ENCODE results near the gene MFAP3L.
"Not testable (repeated sequence)": the region's sequence is repeated elsewhere in the genome, so short reads cannot be mapped to it uniquely, and the experiment has no call there.

MFAP3L gene

DNA sequence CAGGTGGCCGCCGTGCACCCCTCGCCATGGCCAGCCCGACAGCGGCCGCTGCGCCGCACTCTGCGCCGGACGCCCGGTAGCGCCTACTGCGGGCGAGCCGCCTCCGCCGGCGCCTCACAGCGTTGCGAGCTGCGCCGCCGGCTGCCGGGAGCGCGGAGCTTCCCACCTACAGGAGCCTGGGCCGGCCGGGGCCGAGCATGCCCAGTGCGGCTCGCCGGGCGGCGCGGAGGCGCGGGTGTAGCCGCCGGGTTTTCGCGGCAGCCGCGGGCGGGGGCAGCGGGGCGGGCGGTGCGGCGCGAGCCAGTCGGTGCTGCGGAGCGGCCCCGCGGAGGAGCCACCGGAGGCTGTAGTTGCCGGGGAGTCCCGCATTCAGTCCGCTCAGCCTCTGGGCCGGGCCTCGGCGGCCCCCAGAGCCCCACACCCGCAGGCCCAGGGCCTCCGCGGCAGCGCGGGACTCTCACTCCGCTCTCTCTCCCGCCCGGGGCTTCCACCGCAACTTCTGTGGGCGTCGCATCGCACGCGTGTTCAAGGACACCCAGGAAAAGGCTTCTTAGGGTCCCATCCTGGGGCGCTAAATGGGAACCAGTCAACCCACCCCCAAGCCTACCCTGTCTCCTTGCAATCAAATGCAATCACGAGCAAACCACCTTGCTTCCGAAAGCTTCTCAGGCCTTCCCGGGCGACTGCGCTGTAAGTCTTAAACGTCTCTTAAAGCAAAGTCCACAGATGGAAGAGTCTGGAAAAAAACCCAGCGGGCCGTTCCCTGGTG, at the start of gene MFAP3L:
TSS of gene MFAP3L (minus strand) at position 143 of the 769 bp plus-strand sequence. CDS start 20,518 bp downstream, outside the sequence.
- peak; percentile 40 for DNase-seq

DNA sequence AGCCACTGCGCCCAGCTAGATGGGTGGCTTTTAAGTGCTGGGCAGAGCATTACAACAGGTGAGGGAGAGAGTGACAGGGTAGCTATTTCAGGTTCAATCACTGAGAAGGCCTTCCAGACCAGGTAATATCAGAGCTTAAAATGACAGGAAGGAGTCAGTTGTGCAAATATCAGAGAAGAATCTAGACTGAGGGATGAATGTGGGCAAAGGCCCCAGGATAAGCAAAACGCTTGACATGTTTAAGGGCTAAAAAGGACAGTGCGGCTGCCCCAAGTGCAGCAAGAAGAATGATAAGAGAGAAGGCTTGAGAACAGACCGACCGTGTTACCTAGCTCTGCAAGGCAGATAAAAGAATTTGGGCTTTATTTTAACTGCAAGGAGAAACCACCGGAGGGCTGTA, 45.0 kb upstream of the MFAP3L start:
- no peak for DNase-seq

GRCh38 chr4:170068438-170069128, 42.4 kb upstream of the MFAP3L start:
- no peak for DNase-seq

- no peak for DNase-seq
These were observed 33.2 kb upstream of the MFAP3L start for GRCh38 chr4:170059421-170059820.

DNA sequence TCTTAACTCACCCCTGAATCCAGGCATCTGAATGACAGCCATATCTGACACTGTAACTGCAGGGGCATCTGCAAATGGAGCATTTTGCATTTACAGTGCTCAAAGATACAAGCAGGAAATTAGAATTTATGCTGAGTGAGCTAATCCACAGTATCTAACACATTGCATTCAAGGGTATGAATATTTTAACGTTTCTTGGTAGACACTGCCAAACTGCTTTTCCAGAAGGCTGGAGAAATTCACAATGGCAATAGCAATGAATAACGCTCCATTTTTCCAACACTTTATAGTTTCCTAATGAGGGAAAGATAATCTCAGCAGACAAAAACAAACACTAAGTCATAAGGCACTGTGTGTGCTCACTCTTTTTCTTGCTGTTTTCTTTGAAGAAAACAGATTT, 32.6 kb upstream of the MFAP3L start:
- DNase-seq, result no peak

GRCh38 chr4:170057866-170058265, 31.7 kb upstream of the MFAP3L start:
- no peak for DNase-seq

- no peak for DNase-seq
These were observed 26.7 kb upstream of the MFAP3L start for GRCh38 chr4:170052919-170053318.

- DNase-seq, result no peak
These were observed 25.2 kb upstream of the MFAP3L start for GRCh38 chr4:170051402-170051801.

GRCh38 chr4:170049766-170050165, 23.6 kb upstream of the MFAP3L start:
- DNase-seq, result no peak

DNA sequence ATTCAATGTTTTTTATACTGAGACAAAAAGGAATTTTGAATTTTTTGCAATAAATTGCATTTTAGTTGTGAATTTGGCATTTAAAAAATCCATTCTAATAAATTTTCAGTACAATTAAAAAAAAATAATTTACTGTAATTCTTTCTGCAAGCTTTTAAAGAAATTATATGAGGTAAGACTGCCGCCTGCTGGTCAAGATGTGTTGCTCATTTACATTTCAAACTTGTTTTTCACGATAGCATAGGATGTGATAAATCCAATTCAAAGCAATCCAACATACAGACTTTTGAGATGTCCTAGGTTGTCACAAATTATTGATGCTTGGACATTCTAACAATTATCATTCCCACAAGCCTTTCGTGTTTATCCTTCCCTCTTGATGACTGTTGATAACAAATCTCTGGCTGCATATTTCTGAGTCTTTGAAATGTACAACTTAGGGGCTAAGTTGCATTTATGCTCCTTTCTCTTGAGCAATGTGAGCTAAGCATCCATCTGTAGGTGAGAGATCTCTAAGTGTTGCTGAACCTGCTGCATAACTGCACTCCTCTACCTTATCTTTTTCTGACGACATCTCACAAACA, 21.7 kb upstream of the MFAP3L start:
- peak; percentile 32 for DNase-seq

DNA sequence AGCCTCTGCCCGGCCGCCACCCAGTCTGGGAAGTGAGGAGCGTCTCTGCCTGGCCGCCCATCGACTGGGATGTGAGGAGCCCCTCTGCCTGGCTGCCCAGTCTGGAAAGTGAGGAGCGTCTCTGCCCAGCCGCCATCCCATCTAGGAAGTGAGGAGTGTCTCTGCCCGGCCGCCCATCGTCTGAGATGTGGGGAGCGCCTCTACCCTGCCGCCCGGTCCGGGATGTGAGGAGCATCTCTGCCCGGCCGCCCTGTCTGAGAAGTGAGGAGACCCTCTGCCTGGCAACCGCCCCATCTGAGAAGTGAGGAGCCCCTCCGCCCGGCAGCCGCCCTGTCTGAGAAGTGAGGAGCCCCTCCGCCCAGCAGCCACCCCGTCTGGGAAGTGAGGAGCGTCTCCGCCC, 20.0 kb upstream of the MFAP3L start:
- DNase-seq, result not testable (repeated sequence)

- DNase-seq, result no peak
These were observed 14.0 kb upstream of the MFAP3L start for GRCh38 chr4:170040031-170040680.

DNA sequence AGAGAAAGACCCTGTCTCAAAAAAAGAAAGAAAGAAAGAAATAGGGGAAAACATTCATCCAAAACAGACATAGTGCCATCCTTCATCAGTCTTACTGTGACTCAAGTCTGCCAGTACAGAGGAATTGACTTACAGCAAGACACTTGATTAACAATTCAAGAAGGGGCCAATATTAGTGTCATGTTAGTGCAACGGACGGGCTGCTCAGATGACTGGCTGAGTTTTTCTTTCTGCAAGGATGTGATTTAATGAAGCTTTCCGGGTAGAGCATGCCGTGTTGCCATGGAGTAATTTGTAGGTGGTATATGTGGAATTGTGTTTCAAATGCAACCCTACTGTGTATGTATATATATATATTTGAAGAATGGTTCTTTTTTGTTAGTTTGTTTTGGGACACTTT, 12.6 kb upstream of the MFAP3L start:
- DNase-seq, result no peak

GRCh38 chr4:170038232-170038631, 12.0 kb upstream of the MFAP3L start:
- no peak for DNase-seq

DNA sequence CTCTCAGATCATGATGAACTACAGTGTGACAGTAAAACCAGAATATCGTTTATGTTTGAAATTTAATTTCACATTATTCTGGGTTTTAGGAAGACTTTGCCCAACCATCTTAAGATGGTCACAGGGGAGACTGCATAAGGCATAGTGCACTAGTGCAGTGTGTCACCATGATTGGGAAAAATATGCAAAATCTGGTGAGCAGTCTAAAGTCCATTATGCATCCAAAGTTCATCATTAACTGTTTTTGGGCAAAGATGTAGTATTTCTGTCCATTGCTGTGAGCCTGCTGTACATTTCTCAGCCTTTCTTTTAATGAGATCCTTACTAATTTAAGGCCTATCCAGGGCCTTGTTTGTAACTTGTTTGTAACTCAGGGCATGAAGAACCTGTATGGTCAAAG, 11.3 kb upstream of the MFAP3L start:
- no peak for DNase-seq

DNA sequence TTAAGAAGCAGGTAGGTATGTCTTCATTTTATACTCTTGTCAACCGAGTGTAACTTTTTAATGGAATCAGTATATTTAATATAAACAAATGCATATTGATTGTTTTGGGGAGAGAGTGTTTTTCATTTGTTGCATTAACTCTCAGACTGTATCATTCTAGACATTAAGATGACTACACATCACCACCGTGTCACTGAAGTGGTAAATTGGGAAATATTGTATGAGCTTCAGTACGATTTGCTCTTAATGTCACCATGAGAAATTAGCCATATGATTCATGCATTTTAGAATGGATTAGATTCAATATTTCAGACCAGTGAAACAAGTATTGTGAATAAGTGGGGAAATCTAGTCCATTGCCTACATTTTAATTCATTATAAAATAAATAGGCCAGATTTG, 9.7 kb upstream of the MFAP3L start:
- no peak for DNase-seq

DNA sequence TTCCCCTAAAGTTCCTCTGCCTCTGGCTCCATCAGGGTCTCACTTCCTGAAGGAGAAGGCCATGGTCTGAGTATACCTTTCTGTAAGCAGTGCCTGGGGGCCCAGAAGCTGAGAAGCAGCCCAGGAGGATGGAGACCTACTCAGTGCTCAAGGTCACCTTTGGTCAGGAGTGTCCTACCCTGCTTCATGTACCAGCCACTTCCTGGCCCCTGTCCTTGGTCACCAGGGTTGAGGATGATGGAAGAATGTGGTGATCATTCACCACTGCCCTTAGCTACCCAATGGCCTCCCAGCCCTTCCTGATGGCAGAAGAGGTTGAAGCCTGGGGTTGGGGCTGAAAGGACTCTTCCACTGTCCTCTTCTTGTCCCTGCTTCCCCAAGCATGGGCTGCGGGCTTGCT, 9.0 kb upstream of the MFAP3L start:
- DNase-seq, result no peak

- no peak for DNase-seq
These were observed 7.8 kb upstream of the MFAP3L start for GRCh38 chr4:170033999-170034398.

DNA sequence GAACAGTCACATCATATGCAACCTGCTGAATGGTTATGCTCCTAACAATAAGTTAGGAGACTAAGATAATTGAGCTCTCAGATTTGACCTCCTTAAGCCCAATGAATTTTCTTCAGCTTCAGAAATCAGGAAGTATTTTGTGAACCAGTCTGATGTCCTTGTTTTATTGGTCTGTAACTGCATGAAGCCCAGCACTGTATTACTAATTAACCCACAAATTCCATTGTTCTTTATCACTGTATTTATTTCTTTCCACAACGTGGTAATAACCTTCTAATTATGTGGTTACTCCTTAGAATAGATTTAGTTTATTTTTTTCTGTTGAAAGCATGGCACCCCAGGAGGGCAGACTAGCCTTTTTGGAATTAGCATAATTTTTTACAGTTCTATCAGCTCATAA, 3.9 kb upstream of the MFAP3L start:
- no peak for DNase-seq

- peak; percentile 69 for DNase-seq
These were observed 1.1 kb upstream of the MFAP3L start for GRCh38 chr4:170027181-170027829.

DNA sequence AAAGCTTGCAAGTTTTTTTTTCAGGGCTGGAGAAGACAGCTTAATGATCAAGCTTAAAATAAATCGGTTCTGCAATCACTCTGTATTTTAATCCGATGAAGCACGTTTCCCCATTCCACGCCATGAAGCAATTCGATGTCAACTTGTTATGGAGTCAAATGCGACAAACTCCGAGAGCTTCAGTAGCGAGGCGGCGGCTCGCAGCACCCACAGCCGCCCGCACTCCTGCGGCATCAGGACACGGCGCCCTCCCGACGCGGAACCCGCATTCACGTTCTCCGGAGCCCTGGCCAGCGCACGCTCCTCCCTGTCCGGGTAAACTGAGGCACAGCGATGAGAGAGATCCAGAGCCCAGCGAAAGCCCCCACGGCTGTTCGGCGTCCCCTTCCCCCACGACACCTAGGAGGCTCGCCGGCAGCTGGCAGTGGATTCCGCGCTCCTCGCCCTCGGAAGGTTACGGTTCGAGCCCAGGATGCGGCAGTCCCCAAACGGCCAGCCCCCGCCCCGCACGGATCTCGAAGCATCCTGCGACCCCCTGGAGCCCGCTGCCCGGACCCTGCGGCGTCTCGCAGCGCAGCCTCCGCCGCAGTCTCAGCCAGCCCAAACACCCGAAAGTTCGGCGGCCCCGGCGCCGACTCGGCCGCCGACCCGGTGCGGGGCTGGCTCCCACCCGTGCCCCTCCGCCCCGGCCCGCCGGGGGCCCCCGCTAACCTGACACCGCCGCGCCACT, 507 bp downstream of the MFAP3L start:
- no peak for DNase-seq

GRCh38 chr4:170022211-170022610, 4.0 kb downstream of the MFAP3L start:
- DNase-seq, result no peak
